Gastroesophageal sphincter (tissue), 4 donors: ENCODE data around the gene PRORP. TPM values are rescaled to one million over a fixed set of nuclear protein-coding genes. Genes with fewer than 3 reads are reported as not detected.

Source experiments
- ATAC-seq: fragments of 150-250 bp; one replicate; pipeline ENCODE4 v1.9.1; 2016; ENCODE audit warnings: mild to moderate bottlenecking, moderate library complexity
- H3K27ac ChIP-seq, 4 donors: fragments of 200-600 bp; sonication (generic) in 3 of 4; 1 replicate in 3 of 4; 2 replicates in 1 of 4; pipeline ENCODE4 v1.5.1; 2016 to 2019
- H3K27me3 ChIP-seq: fragments of 200-600 bp; sonication (generic); one replicate; pipeline ENCODE4 v1.5.1; 2019
- H3K36me3 ChIP-seq, 2 donors: fragments of 200-600 bp; sonication (generic); one replicate each; pipeline ENCODE4 v1.5.1; 2019; ENCODE audit warnings: control low read depth in 1 of 2
- H3K4me1 ChIP-seq, 3 donors: fragments of 200-600 bp; sonication (generic); 1 replicate in 2 of 3; 2 replicates in 1 of 3; pipeline ENCODE4 v1.5.1; 2016 to 2019; ENCODE audit warnings: control low read depth in 2 of 3
- H3K4me3 ChIP-seq, 2 donors: fragments of 200-600 bp; sonication (generic); one replicate each; pipeline ENCODE4 v1.5.1; 2019; ENCODE audit warnings: mild to moderate bottlenecking in 1 of 2, moderate library complexity in 1 of 2
- H3K9me3 ChIP-seq, 3 donors: fragments of 200-600 bp; sonication (generic); one replicate each; pipeline ENCODE4 v1.5.1; 2017 to 2019; ENCODE audit warnings: control low read depth in 2 of 3
- EP300 ChIP-seq: sonication (generic); formaldehyde crosslinking; IDR thresholded peaks from one replicate; pipeline ENCODE4 v1.6.1; 2017; ENCODE audit warnings: antibody characterized with exemption, mild to moderate bottlenecking
- POLR2A ChIP-seq, 2 donors: fragments of 450-650 bp; IDR thresholded peaks; one replicate each; pipeline ENCODE4 v1.6.1; 2017; ENCODE audit warnings: antibody characterized with exemption in 2 of 2, mild to moderate bottlenecking in 2 of 2, moderate library complexity in 1 of 2
- POLR2AphosphoS5 ChIP-seq: sonication (generic); formaldehyde crosslinking; IDR thresholded peaks from one replicate; pipeline ENCODE4 v1.6.1; 2017; ENCODE audit warnings: antibody characterized with exemption
- WGBS, 2 donors: methylation state at CpG; one replicate each; pipeline ENCODE4 v1.1.5; 2018; ENCODE audit warnings: low coverage in 1 of 2; 5-methylcytosine and 5-hydroxymethylcytosine counted together
- total RNA-seq, 4 donors: library from RNA; depleted of rRNA; stranded (reverse); fragments of >200 nt; gene quantifications; one replicate each; pipeline ENCODE4 v1.1.0, GENCODE V29; 2016
- TF ChIP-seq, protein P1 (sequence below), 4 experiments: fragments of 200-600 bp in 2 of 4; fragments of 450-650 bp in 2 of 4; sonication (generic) in 1 of 4; IDR thresholded peaks; one replicate each; pipeline ENCODE4 v1.5.1; 2017 to 2019; ENCODE audit warnings: antibody characterized with exemption in 4 of 4, mild to moderate bottlenecking in 2 of 4, moderate library complexity in 2 of 4

The PRORP gene
- 10 to 100 TPM; 15.9 to 25.0 (median 17.5) TPM for total RNA-seq

DNA sequence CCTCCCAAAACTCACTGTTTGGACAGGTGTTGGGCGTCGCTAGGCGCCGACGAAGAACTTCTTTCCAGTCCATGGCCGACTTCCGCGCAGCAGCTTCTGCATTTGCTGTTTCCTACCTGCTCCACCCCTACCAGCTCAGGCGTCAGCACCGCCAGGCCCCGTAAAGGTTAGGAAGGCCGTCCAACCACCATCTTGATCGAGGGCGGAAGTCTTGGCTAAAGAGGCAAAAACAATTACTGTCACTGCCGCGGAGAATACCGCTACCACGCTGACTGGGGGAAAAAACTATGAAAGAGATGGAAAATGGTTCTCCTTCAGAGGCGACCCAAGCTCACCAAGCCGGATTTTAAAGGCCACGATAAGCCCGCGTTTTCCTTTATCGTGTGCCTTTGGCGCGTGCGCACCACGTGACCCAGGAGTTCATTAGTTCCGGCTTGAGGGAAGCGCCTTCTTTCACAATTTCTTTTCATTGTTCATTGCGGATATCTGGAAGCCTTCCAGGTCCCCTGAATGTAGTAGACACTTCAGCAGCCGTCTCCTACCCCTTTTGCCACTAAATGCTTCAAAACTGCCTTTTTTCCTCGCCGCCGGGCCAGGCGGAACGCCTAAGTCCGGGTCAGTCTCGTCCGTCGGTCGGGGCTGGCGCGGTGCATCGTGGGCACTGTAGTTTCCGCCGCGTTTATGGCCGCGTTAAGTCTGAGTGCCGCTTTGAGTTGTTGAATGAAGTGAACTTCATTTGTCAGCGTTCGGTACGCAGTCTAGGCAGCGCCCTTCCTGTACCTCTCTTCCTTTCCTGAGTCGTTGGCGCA lies at the start of gene PRORP, which contains the start of gene PPP2R3C:
Gene PRORP, plus strand, starts transcription at position 666 of the 809 bp plus-strand sequence. CDS start 694 bp downstream, outside the sequence.
Gene PPP2R3C, minus strand, starts transcription at position 104 of the 809 bp plus-strand sequence. Its CDS starts 31 bp downstream, at position 73.
- TF ChIP-seq EP300 (no peak), POLR2AphosphoS5 (peak; percentile 82), POLR2A (IDR thresholded peaks at IDR 0.05) (peak; percentile 58 to 71)
- TF ChIP-seq, protein P1, sequence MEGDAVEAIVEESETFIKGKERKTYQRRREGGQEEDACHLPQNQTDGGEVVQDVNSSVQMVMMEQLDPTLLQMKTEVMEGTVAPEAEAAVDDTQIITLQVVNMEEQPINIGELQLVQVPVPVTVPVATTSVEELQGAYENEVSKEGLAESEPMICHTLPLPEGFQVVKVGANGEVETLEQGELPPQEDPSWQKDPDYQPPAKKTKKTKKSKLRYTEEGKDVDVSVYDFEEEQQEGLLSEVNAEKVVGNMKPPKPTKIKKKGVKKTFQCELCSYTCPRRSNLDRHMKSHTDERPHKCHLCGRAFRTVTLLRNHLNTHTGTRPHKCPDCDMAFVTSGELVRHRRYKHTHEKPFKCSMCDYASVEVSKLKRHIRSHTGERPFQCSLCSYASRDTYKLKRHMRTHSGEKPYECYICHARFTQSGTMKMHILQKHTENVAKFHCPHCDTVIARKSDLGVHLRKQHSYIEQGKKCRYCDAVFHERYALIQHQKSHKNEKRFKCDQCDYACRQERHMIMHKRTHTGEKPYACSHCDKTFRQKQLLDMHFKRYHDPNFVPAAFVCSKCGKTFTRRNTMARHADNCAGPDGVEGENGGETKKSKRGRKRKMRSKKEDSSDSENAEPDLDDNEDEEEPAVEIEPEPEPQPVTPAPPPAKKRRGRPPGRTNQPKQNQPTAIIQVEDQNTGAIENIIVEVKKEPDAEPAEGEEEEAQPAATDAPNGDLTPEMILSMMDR (IDR thresholded peaks at IDR 0.05), result no peak
- Histone ChIP-seq H3K27ac (peak within 1 kb of the TSS; percentile 91 to 96 (median 92)), H3K4me1 (peaks cover 0 to 70% (median 8%) of the 10 kb centered on the region in 3 donors), H3K9me3 (no peaks in the 10 kb centered on the region), H3K4me3 (peak within 1 kb of the TSS; percentile 63 to 73), H3K27me3 (no peaks in the 10 kb centered on the region), H3K36me3 (peaks cover 0 to 9% of the 10 kb centered on the region in 2 donors)
- ATAC-seq, result peak; percentile 95
- 0% methylated on average over 18 to 42 of the region's 57 CpGs for WGBS, 2 donors

DNA sequence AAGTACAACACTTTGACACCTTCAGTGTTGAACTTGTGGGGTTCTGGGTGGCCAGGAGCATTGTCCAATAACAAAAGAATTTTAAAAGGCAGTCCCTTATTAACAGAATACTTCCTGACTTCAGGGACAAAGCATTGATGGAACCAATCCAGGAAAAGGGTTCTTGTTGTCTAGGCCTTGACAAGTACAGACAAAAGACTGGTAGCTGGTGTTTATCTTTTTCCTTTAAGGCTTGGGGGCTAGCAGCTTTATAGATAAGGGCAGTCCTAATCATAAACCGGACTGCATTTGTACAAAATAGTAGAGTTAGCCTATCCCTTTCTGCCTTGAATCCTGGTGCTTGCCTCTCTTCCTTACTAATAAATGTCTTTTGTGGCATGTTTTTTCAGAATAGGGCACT lies 48.9 kb upstream of the PRORP start:
- TF ChIP-seq, protein P1 (IDR thresholded peaks at IDR 0.05), result no peak
- no peak overlapping the region for H3K4me3 ChIP-seq
- no peaks in the 10 kb centered on the region for H3K4me1 ChIP-seq
- ATAC-seq, result no peak
- peaks cover 0 to 91% of the 10 kb centered on the region in 2 donors for H3K36me3 ChIP-seq
- no peak overlapping the region for H3K27ac ChIP-seq
- 81 to 90% methylated on average over 1 of the region's 1 CpG for whole genome bisulfite sequencing, 2 donors
- no peaks in the 10 kb centered on the region for H3K27me3 ChIP-seq
- H3K9me3 ChIP-seq, result no peaks in the 10 kb centered on the region

DNA sequence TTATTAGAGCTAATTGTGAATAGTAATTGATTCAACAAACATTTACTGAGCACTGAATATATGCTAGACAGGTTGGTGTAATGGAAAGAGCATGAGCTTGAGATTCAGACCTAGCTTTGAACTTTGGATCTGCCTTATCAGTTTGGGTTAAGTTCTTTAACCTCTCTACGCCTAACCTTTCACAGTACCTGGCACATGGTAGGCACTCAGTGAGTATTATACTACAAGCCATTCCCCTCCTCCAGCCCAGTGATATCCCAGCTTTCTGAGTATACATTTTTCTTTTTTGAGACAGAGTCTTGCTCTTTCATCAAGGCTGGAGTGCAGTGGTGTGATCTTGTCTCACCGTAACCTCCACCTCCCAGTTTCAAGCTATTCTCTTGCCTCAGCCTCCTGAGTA lies 44.3 kb upstream of the PRORP start:
- Histone ChIP-seq H3K4me1 (no peaks in the 10 kb centered on the region), H3K27ac (no peak overlapping the region), H3K9me3 (no peaks in the 10 kb centered on the region), H3K36me3 (peaks cover 0 to 95% of the 10 kb centered on the region in 2 donors), H3K27me3 (no peaks in the 10 kb centered on the region), H3K4me3 (no peak overlapping the region)
- 90 to 100% methylated on average over 2 of the region's 2 CpGs for WGBS, 2 donors
- no peak for ATAC-seq
- TF ChIP-seq EP300 (no peak), POLR2AphosphoS5 (no peak), POLR2A (IDR thresholded peaks at IDR 0.05) (no peak)
- TF ChIP-seq, protein P1 (IDR thresholded peaks at IDR 0.05), result no peak

DNA sequence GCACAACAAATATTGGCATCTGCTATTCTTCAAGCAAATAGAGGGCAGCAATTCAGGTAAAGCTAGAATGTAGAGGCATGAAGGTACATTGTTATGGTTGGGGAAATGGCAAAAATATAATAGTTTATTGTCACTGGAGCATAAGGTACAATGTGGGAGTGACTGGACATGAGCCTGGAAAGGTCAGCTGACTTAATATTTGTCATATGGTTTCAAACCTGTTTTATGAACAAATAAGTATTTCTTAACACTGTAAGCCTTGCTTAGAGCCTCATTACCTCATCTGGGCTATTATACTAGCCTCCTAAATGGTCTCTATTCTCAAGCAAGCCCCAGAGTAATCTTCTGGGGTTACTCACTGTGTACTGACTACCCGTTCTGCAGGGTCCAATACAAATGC lies 42.6 kb upstream of the PRORP start:
- Histone ChIP-seq H3K27me3 (no peaks in the 10 kb centered on the region), H3K27ac (no peak overlapping the region), H3K4me3 (no peak overlapping the region), H3K4me1 (no peaks in the 10 kb centered on the region), H3K36me3 (peaks cover 0 to 95% of the 10 kb centered on the region in 2 donors), H3K9me3 (no peaks in the 10 kb centered on the region)
- TF ChIP-seq, protein P1 (IDR thresholded peaks at IDR 0.05), result no peak
- TF ChIP-seq POLR2AphosphoS5 (no peak), EP300 (no peak), POLR2A (IDR thresholded peaks at IDR 0.05) (no peak)
- WGBS, 2 donors, result 57 to 71% methylated on average over 1 of the region's 1 CpG
- no peak for ATAC-seq
